Activated CD4-positive, alpha-beta T cell treated with anti-CD3 and anti-CD28 coated beads, Interleukin-2, amount 50 U/mL, for 16 hours (primary cell): ENCODE results near the gene PFDN6.

Experiments used
- DNase-seq: peaks from one replicate; pipeline ENCODE4 v3.0.0-alpha.2; 2020

Gene PFDN6

DNA sequence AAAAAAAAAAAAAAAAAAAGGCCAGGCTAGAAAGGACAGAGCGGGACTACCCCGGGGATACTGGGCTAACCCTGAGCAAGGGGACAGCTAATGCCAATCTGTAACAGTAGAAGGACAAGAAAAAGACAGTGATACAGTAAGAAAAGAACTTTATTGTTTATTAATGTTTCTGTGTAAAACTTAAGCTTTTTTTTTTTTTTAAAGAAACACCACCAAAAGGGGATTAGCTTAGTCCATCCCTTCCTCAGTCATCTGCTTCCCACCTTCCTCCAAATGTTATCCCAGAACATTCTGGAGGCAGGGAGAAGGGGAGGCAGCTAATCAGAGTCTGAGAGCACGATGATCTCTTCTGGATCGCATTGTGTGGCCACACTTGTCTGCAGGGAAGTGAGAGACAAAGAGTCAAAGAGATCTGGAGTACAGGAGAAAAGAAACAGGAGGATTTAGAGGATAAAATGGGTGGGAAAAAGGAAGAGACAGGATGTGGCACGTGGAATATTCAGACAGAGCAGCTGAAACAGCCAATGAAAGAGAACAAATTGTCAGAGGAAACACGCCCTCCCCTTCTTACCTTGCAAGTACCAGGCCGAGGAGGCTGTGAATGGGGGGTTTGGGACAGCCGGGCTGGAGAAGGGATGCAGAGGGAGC is 29.1 kb downstream of the PFDN6 start:
- no peak for DNase-seq

DNA sequence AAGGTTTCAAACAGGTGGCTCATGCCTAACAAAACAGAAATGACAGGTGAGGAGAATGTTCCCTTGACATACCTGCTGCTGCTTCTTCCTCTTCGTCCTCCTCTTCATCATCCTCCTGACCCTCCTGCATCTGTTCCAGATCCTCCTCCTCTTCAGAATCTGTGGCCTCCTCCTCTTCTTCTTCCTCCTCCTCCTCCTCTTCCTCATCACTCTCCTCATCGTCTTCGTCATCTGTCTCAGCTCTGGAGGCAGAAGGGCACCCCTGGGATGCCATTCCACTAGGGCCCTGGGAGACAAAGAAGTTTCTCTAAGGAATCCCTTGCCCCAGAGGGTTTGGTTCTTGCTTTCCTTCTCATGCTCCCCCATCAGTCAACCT is 30.5 kb downstream of the PFDN6 start:
- DNase-seq, result no peak

DNA sequence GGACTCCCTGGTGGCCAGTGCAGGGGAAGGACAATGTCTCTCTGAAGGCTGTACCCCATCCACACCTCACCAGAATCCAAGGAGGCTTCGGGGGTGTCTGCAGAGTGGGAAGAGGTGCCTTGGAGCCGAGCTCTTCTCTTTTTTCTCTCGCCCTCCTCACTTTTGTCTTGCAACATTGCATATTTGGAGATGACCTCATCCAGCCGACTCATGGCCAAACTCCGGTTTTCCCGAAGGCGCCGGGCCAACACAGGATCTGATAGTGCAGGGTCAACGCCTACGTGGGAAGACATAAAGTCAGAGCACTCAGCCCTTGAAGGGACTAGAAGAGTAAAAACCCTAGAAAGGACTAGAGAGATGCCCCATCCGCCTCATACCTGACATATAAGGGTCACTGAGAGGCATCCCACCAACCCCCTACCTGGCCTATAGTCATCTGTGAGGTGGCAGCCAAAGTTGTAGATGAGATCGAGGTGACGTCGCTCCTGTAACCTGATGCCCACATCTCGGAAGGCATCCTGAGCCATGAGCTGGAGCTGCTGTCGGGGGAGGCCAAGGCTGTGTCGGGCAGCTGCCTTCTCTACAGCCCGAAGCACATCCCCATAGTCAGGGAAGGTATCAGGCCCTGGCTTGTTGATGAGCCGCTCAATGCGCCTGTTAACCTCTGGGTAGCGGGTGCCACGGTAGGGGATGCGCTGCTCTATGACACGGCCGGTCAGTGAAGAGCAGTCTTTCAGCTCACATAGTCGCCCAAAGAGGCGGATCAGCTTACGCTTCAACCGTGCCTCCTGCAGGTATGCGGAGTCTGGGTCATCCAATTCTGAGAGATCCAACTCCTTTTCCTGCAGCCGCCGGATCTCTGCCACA is 31.1 kb downstream of the PFDN6 start:
- DNase-seq, result no peak

DNA sequence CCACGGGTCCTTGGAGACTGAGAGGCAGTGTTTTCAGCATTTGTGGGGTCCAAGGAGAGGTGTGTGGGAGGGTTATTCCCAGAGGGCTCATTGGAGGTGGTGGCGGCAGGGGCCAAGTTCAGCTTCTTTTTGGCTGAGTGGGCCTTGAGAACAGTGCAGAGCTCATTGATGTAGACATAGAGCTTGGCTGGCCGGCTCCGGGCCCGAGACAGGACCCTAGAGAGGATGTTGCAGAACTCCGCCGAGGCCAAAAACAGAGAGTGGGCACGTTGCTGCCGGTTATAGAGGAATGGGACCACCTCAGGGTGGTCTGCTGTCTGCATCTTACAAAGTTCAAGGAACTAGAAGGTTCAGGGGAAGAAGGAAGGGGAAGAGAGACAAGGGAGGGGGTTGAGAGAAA is 31.8 kb downstream of the PFDN6 start:
- no peak for DNase-seq

DNA sequence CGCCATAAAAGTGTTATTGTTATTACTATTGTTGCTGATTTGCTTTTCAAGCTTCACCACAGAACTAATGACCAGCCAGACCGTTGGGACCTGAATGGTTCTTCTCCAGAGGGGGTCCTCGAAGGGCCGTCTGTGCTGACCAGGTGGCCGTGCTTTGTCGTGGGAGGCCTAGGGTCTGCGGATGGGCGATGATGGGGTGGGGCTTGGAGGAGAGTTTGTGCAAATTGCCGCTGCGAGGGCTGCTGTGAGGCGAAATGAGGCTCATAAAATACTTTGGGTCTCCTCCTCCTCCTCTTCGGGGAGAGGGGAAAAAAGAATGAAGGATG is 34.2 kb downstream of the PFDN6 start:
- no peak for DNase-seq

DNA sequence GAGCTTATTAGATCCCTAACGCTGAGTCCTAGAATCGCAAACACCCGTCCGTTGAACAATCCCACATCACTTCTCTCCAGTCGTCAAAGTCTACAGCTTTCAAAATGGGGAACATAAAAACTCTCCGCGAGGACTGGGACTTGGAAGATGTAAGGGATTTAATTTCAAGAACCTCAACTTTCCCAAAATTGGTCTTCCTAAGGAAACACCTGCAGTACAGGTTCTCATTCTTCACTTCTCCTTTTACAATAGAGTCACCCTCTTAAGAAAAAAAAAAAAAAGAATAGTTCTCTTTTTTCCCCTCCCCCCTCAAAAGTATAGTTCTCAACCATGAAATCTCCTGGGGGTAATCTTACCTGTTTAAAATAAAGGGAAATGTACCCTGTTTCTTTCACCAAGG is 34.7 kb downstream of the PFDN6 start:
- no peak for DNase-seq

DNA sequence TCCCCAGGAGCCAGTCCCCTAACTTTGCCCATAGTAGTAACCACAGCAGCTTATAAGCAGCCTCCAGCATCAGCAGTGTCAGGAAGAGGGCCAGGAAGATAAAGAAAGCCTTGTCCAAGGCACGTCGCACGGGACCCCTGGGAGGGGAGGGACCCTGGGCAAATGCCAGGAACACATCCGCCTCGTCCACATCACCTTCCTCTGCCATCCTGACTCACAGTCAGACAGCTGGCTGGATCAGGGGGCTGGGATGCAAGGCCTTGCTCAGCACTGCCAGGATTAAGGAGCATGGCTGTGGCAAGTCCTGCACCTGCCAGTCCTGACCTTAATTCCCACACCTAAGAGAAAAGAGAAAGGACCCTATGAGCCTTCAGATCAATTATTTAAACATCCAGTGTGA is 39.7 kb downstream of the PFDN6 start:
- no peak for DNase-seq

DNA sequence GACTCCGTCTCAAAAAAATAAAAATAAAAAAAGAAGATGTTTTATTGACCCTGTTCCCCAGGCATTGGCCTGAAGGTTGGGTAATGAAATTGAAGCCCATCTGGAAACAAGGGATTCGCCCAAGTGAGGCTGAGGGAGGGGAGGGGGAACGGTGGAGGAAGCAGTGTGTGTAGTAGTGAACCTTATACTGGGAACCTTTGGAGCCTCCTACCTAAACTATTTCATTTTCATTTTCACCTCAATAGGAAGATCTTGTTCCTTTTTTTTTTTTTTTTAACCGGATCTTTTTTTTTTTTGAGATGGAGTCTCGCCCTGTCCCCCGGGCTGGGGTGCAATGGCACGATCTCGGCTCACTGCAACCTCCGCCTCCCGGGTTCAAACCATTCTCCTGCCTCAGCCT is 41.3 kb downstream of the PFDN6 start:
- DNase-seq, result no peak

DNA sequence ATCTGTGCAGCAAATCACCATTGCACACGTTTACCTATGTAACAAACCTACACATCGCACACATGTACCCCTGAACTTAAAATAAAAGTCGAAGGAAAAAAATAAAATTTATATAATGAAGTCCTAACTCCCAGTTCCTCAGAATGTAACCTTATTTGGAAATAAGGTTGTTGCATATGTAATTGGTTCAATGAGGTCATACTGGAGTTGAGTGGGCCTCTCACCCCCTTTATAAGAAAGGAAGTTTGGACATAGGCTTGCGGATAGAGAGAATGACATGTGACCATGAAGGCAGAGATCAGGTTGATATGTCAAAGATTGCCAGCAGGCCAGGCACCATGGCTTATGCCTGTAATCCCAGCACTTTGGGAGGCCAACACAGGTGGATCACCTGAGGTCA is 44.3 kb downstream of the PFDN6 start:
- no peak for DNase-seq

DNA sequence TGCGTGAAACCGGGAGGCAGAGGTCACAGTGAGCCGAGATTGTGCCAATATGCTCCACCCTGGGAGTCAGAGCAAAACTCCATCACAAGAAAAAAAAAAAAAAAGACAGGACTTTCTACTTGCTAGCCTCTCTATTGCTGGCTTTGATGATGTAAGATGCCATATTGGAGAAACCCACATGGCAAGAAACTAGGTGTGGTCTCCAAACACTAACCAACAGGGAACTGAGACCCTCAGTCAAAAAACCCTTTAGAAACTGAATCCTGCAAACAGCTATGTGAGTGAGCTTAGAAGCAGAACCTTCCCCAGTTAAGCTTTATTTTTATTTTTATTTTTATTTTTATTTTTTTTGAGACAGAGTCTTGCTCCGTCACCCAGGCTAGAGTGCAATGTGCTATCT is 46.5 kb downstream of the PFDN6 start:
- DNase-seq, result no peak

DNA sequence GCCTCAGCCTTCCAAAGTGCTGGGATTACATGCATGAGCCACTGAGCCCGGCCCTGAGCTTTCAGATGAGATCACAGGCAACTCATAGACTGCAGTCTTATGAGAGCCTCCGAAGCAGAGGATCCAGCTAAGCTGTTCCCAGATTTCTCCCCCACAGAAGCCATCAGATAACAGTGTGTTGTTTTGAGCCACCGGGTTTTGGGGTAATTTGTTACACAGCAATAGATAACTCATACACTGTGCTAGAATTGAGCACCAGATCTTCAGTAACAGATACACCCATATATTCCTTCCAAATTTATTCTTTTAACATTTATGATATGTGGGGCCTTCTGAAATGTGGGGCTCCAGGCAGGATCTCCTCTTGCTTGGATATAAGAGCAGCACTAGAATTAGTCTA is 47.1 kb downstream of the PFDN6 start:
- no peak for DNase-seq

DNA sequence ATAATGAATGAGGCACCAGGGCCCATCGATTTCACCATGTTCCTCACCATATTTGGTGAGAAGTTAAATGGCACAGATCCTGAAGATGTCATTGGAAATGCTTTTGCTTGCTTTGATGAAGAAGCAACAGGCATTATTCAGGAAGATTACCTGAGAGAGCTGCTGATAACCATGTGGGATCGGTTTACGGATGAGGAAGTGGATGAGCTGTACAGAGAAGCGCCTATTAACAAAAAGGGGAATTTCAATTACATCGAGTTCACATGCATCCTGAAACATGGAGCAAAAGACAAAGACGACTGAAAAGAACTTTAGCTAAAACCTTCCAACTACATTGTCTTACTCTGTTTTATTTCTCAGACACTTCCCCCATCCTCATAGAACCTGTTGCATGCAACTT is 49.8 kb downstream of the PFDN6 start:
- no peak for DNase-seq
